ENCODE results near the gene TNS1.

TNS1 gene

GRCh38 chr2:218003981-218004419 lies 1.2 kb upstream of the TNS1 start:
- Histone ChIP-seq H3K9me3 (ENCODE audit: severe bottlenecking) (no peaks in the 10 kb centered on the region), H3K27ac (ENCODE audit: poor library complexity, severe bottlenecking) (no peak overlapping the region), H3K4me1 (ENCODE audit: insufficient read depth, poor library complexity, severe bottlenecking) (no peaks in the 10 kb centered on the region), H3K27me3 (ENCODE audit: insufficient read depth, poor library complexity, severe bottlenecking) (no peaks in the 10 kb centered on the region), H3K4me3 (ENCODE audit: severe bottlenecking) (no peak overlapping the region), H3K36me3 (ENCODE audit: low read depth) (no peaks in the 10 kb centered on the region)
- no peak for TF ChIP-seq CTCF (IDR thresholded peaks at IDR 0.05; ENCODE audit: poor library complexity, severe bottlenecking)
- ATAC-seq (ENCODE audit: low read depth) (0 out of 3 replicates have a peak, but pooled peaks have one; percentile 5), DNase-seq (ENCODE audit: low spot score) (no peak)

- H3K4me1 ChIP-seq (ENCODE audit: insufficient read depth, poor library complexity, severe bottlenecking): no peaks in the 10 kb centered on the region
- no peaks in the 10 kb centered on the region for H3K36me3 ChIP-seq (ENCODE audit: low read depth)
- no peak overlapping the region for H3K27ac ChIP-seq (ENCODE audit: poor library complexity, severe bottlenecking)
- no peak for TF ChIP-seq CTCF (IDR thresholded peaks at IDR 0.05; ENCODE audit: poor library complexity, severe bottlenecking)
- H3K27me3 ChIP-seq (ENCODE audit: insufficient read depth, poor library complexity, severe bottlenecking): no peaks in the 10 kb centered on the region
- H3K4me3 ChIP-seq (ENCODE audit: severe bottlenecking): no peak overlapping the region
- ATAC-seq (ENCODE audit: low read depth) (no peak), DNase-seq (ENCODE audit: low spot score) (no peak)
- H3K9me3 ChIP-seq (ENCODE audit: severe bottlenecking): no peaks in the 10 kb centered on the region
Measured at GRCh38 chr2:218003281-218003944, 618 bp upstream of the TNS1 start.

- TF ChIP-seq CTCF (IDR thresholded peaks at IDR 0.05; ENCODE audit: poor library complexity, severe bottlenecking): no peak
- no peaks in the 10 kb centered on the region for H3K27me3 ChIP-seq (ENCODE audit: insufficient read depth, poor library complexity, severe bottlenecking)
- H3K4me1 ChIP-seq (ENCODE audit: insufficient read depth, poor library complexity, severe bottlenecking): no peaks in the 10 kb centered on the region
- DNase-seq (ENCODE audit: low spot score) (no peak), ATAC-seq (ENCODE audit: low read depth) (no peak)
- H3K4me3 ChIP-seq (ENCODE audit: severe bottlenecking): no peak overlapping the region
- no peaks in the 10 kb centered on the region for H3K9me3 ChIP-seq (ENCODE audit: severe bottlenecking)
- H3K36me3 ChIP-seq (ENCODE audit: low read depth): no peaks in the 10 kb centered on the region
- no peak overlapping the region for H3K27ac ChIP-seq (ENCODE audit: poor library complexity, severe bottlenecking)
Measured at GRCh38 chr2:218002143-218002844, 501 bp downstream of the TNS1 start.

- Histone ChIP-seq H3K4me3 (ENCODE audit: severe bottlenecking) (no peak overlapping the region), H3K27me3 (ENCODE audit: insufficient read depth, poor library complexity, severe bottlenecking) (no peaks in the 10 kb centered on the region), H3K9me3 (ENCODE audit: severe bottlenecking) (no peaks in the 10 kb centered on the region), H3K36me3 (ENCODE audit: low read depth) (no peaks in the 10 kb centered on the region), H3K4me1 (ENCODE audit: insufficient read depth, poor library complexity, severe bottlenecking) (peaks cover under 1% of the 10 kb centered on the region), H3K27ac (ENCODE audit: poor library complexity, severe bottlenecking) (no peak overlapping the region)
- ATAC-seq (ENCODE audit: low read depth) (no peak), DNase-seq (ENCODE audit: low spot score) (no peak)
- no peak for TF ChIP-seq CTCF (IDR thresholded peaks at IDR 0.05; ENCODE audit: poor library complexity, severe bottlenecking)
Measured at GRCh38 chr2:218001629-218002028, 1.2 kb downstream of the TNS1 start.

GRCh38 chr2:218000136-218000535 lies 2.7 kb downstream of the TNS1 start:
- TF ChIP-seq CTCF (IDR thresholded peaks at IDR 0.05; ENCODE audit: poor library complexity, severe bottlenecking): no peak
- no peaks in the 10 kb centered on the region for H3K36me3 ChIP-seq (ENCODE audit: low read depth)
- H3K9me3 ChIP-seq (ENCODE audit: severe bottlenecking): no peaks in the 10 kb centered on the region
- no peaks in the 10 kb centered on the region for H3K27me3 ChIP-seq (ENCODE audit: insufficient read depth, poor library complexity, severe bottlenecking)
- ATAC-seq (ENCODE audit: low read depth) (no peak), DNase-seq (ENCODE audit: low spot score) (no peak)
- H3K4me3 ChIP-seq (ENCODE audit: severe bottlenecking): no peak overlapping the region
- H3K27ac ChIP-seq (ENCODE audit: poor library complexity, severe bottlenecking): no peak overlapping the region
- peaks cover 13% of the 10 kb centered on the region for H3K4me1 ChIP-seq (ENCODE audit: insufficient read depth, poor library complexity, severe bottlenecking)

Data from RWPE2 (cell line).